ENCODE data around the gene NNAT. TPM values are rescaled to one million over a fixed set of nuclear protein-coding genes. Genes with fewer than 3 reads are reported as not detected.
A peak's percentile ranks its signal among the peaks of the same experiment; 100 is the strongest.
"Not testable (repeated sequence)": the region's sequence is repeated elsewhere in the genome, so short reads cannot be mapped to it uniquely, and the experiment has no call there.

The NNAT gene
- total RNA-seq, 6 experiments from 2014 or later: not detected

DNA sequence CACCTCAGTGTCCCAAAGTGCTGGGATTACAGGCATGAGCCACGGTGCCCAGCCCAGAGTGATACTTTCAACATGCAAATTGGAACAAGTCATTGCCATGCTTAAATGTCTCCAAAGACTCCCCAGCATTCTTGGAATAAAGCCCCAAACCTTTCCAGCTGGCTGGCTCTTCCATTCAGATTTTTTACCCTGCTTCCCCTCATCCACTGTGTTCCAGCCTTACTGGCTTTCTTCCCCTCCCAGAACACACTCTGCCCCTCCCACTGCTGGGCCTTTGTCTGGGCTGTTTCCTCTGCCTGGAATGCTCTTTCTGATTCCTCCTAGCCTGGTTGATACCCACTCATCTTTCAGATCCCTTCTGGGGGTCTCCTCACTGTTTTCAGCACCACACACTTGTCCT, 40.1 kb upstream of the NNAT start:
- no peaks in the 10 kb centered on the region for H3K36me3 ChIP-seq
- no peaks in the 10 kb centered on the region for H3K9me3 ChIP-seq
- intact Hi-C loops (cut with DNase I): no loop called here
- WGBS (ENCODE audit: insufficient coverage, low coverage, low lambda C conversion rate, missing lambda C conversion rate): 100% methylated on average over 1 of the region's 1 CpG
- DNase-seq: no peak
- H3K27me3 ChIP-seq: no peaks in the 10 kb centered on the region
- no peaks in the 10 kb centered on the region for H3K4me1 ChIP-seq
- ATAC-seq: no peak
- no peak for TF ChIP-seq POLR2A (IDR thresholded peaks at IDR 0.05)
- TF ChIP-seq, protein P1, sequence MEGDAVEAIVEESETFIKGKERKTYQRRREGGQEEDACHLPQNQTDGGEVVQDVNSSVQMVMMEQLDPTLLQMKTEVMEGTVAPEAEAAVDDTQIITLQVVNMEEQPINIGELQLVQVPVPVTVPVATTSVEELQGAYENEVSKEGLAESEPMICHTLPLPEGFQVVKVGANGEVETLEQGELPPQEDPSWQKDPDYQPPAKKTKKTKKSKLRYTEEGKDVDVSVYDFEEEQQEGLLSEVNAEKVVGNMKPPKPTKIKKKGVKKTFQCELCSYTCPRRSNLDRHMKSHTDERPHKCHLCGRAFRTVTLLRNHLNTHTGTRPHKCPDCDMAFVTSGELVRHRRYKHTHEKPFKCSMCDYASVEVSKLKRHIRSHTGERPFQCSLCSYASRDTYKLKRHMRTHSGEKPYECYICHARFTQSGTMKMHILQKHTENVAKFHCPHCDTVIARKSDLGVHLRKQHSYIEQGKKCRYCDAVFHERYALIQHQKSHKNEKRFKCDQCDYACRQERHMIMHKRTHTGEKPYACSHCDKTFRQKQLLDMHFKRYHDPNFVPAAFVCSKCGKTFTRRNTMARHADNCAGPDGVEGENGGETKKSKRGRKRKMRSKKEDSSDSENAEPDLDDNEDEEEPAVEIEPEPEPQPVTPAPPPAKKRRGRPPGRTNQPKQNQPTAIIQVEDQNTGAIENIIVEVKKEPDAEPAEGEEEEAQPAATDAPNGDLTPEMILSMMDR (IDR thresholded peaks at IDR 0.05): no peak
- no peak overlapping the region for H3K4me3 ChIP-seq
- H3K27ac ChIP-seq: no peak overlapping the region

GRCh38 chr20:37481610-37482009, 39.4 kb upstream of the NNAT start:
- Histone ChIP-seq H3K27me3 (no peaks in the 10 kb centered on the region), H3K27ac (no peak overlapping the region), H3K4me1 (no peaks in the 10 kb centered on the region), H3K4me3 (no peak overlapping the region), H3K9me3 (no peaks in the 10 kb centered on the region), H3K36me3 (no peaks in the 10 kb centered on the region)
- intact Hi-C loops (cut with DNase I): no loop called here
- no peak for TF ChIP-seq POLR2A (IDR thresholded peaks at IDR 0.05)
- TF ChIP-seq, protein P1 (IDR thresholded peaks at IDR 0.05): no peak
- DNase-seq (no peak), ATAC-seq (no peak)
- WGBS (ENCODE audit: insufficient coverage, low coverage, low lambda C conversion rate, missing lambda C conversion rate): 68% methylated on average over 5 of the region's 5 CpGs

GRCh38 chr20:37484331-37484730, 36.7 kb upstream of the NNAT start:
- H3K4me1 ChIP-seq: no peaks in the 10 kb centered on the region
- DNase-seq (no peak), ATAC-seq (no peak)
- H3K27me3 ChIP-seq: no peaks in the 10 kb centered on the region
- no peak overlapping the region for H3K4me3 ChIP-seq
- no peak overlapping the region for H3K27ac ChIP-seq
- no peaks in the 10 kb centered on the region for H3K36me3 ChIP-seq
- H3K9me3 ChIP-seq: no peaks in the 10 kb centered on the region
- 52% methylated on average over 3 of the region's 3 CpGs for WGBS (ENCODE audit: insufficient coverage, low coverage, low lambda C conversion rate, missing lambda C conversion rate)
- intact Hi-C loops (cut with DNase I): no loop called here
- TF ChIP-seq, protein P1 (IDR thresholded peaks at IDR 0.05): no peak
- no peak for TF ChIP-seq POLR2A (IDR thresholded peaks at IDR 0.05)

- WGBS (ENCODE audit: insufficient coverage, low coverage, low lambda C conversion rate, missing lambda C conversion rate): 75% methylated on average over 1 of the region's 1 CpG
- H3K4me3 ChIP-seq; H3K4me1 ChIP-seq; ATAC-seq; H3K27ac ChIP-seq; H3K36me3 ChIP-seq; H3K9me3 ChIP-seq; DNase-seq; H3K27me3 ChIP-seq; intact Hi-C loops (cut with DNase I): not testable (repeated sequence)
Measured at GRCh38 chr20:37486209-37486608, 34.8 kb upstream of the NNAT start.

- no peak for ATAC-seq
- Histone ChIP-seq H3K36me3 (no peaks in the 10 kb centered on the region), H3K4me3 (no peak overlapping the region), H3K4me1 (no peaks in the 10 kb centered on the region), H3K27ac (no peak overlapping the region), H3K9me3 (no peaks in the 10 kb centered on the region), H3K27me3 (no peaks in the 10 kb centered on the region)
- intact Hi-C loops (cut with DNase I): no loop called here
- DNase-seq: peak in 1 of 3 donors; percentile 28
- WGBS (ENCODE audit: insufficient coverage, low coverage, low lambda C conversion rate, missing lambda C conversion rate): 68% methylated on average over 6 of the region's 7 CpGs
- TF ChIP-seq POLR2A (IDR thresholded peaks at IDR 0.05): no peak
- TF ChIP-seq, protein P1 (IDR thresholded peaks at IDR 0.05): no peak
Measured at GRCh38 chr20:37490663-37491350, 30.2 kb upstream of the NNAT start.
